ENCODE results near the gene ITSN2. TPM values are rescaled to one million over a fixed set of nuclear protein-coding genes. Genes with fewer than 3 reads are reported as not detected.
"Not testable (repeated sequence)": the region's sequence is repeated elsewhere in the genome, so short reads cannot be mapped to it uniquely, and the experiment has no call there.

ITSN2 gene
- total and polyA plus RNA-seq, 4 donors: 21.0 to 36.7 (median 27.5) TPM

- WGBS (ENCODE audit: insufficient coverage): 92% methylated on average over 12 of the region's 12 CpGs
- H3K9me3 ChIP-seq (ENCODE audit: control insufficient read depth, insufficient read depth, low read length): no peaks in the 10 kb centered on the region
- no peak overlapping the region for H3K27ac ChIP-seq (ENCODE audit: low read depth, low read length)
- H3K4me1 ChIP-seq (ENCODE audit: control insufficient read depth, insufficient read depth, low read length): no peaks in the 10 kb centered on the region
- no peak for DNase-seq (ENCODE audit: low read depth in 4 of 6, low spot score in 6 of 6)
- no peaks in the 10 kb centered on the region for H3K27me3 ChIP-seq (ENCODE audit: control insufficient read depth, insufficient read depth, low read length)
- peaks cover 63% of the 10 kb centered on the region for H3K36me3 ChIP-seq (ENCODE audit: control insufficient read depth, insufficient read depth, low read length)
- H3K4me3 ChIP-seq (ENCODE audit: low read depth, low read length): no peak overlapping the region
Observed at GRCh38 chr2:24204505-24204904, 155.8 kb downstream of the ITSN2 start.

- Histone ChIP-seq H3K9me3 (ENCODE audit: control insufficient read depth, insufficient read depth, low read length) (no peaks in the 10 kb centered on the region), H3K4me1 (ENCODE audit: control insufficient read depth, insufficient read depth, low read length) (no peaks in the 10 kb centered on the region), H3K4me3 (ENCODE audit: low read depth, low read length) (no peak overlapping the region), H3K27me3 (ENCODE audit: control insufficient read depth, insufficient read depth, low read length) (no peaks in the 10 kb centered on the region), H3K36me3 (ENCODE audit: control insufficient read depth, insufficient read depth, low read length) (peaks cover 56% of the 10 kb centered on the region), H3K27ac (ENCODE audit: low read depth, low read length) (no peak overlapping the region)
- WGBS (ENCODE audit: insufficient coverage): 79% methylated on average over 2 of the region's 5 CpGs
- no peak for DNase-seq (ENCODE audit: low read depth in 4 of 6, low spot score in 6 of 6)
Observed at GRCh38 chr2:24203787-24204150, 156.6 kb downstream of the ITSN2 start.

- Histone ChIP-seq H3K9me3 (ENCODE audit: control insufficient read depth, insufficient read depth, low read length) (no peaks in the 10 kb centered on the region), H3K4me1 (ENCODE audit: control insufficient read depth, insufficient read depth, low read length) (no peaks in the 10 kb centered on the region), H3K4me3 (ENCODE audit: low read depth, low read length) (no peak overlapping the region), H3K27ac (ENCODE audit: low read depth, low read length) (no peak overlapping the region), H3K36me3 (ENCODE audit: control insufficient read depth, insufficient read depth, low read length) (peaks cover 51% of the 10 kb centered on the region), H3K27me3 (ENCODE audit: control insufficient read depth, insufficient read depth, low read length) (no peaks in the 10 kb centered on the region)
- DNase-seq (ENCODE audit: low read depth in 4 of 6, low spot score in 6 of 6): peak in 1 of 6 donors; percentile 9
- 63% methylated on average over 12 of the region's 19 CpGs for WGBS (ENCODE audit: insufficient coverage)
Observed at GRCh38 chr2:24203029-24203786, 157.1 kb downstream of the ITSN2 start.

- no peaks in the 10 kb centered on the region for H3K4me1 ChIP-seq (ENCODE audit: control insufficient read depth, insufficient read depth, low read length)
- no peak overlapping the region for H3K27ac ChIP-seq (ENCODE audit: low read depth, low read length)
- no peak overlapping the region for H3K4me3 ChIP-seq (ENCODE audit: low read depth, low read length)
- no peaks in the 10 kb centered on the region for H3K27me3 ChIP-seq (ENCODE audit: control insufficient read depth, insufficient read depth, low read length)
- no peaks in the 10 kb centered on the region for H3K9me3 ChIP-seq (ENCODE audit: control insufficient read depth, insufficient read depth, low read length)
- DNase-seq (ENCODE audit: low read depth in 4 of 6, low spot score in 6 of 6): no peak
- WGBS (ENCODE audit: insufficient coverage): 100% methylated on average over 3 of the region's 3 CpGs
- peaks cover 28% of the 10 kb centered on the region for H3K36me3 ChIP-seq (ENCODE audit: control insufficient read depth, insufficient read depth, low read length)
Observed at GRCh38 chr2:24200799-24201198, 159.5 kb downstream of the ITSN2 start.

GRCh38 chr2:24199968-24200590 lies 160.3 kb downstream of the ITSN2 start:
- WGBS (ENCODE audit: insufficient coverage): 86% methylated on average over 9 of the region's 12 CpGs

GRCh38 chr2:24197213-24197612 lies 163.1 kb downstream of the ITSN2 start:
- no CpG with 5 or more reads among the region's 1 CpG for WGBS (ENCODE audit: insufficient coverage)
- H3K27ac ChIP-seq (ENCODE audit: low read depth, low read length); H3K4me3 ChIP-seq (ENCODE audit: low read depth, low read length); H3K9me3 ChIP-seq (ENCODE audit: control insufficient read depth, insufficient read depth, low read length); H3K27me3 ChIP-seq (ENCODE audit: control insufficient read depth, insufficient read depth, low read length); DNase-seq (ENCODE audit: low read depth in 4 of 6, low spot score in 6 of 6); H3K4me1 ChIP-seq (ENCODE audit: control insufficient read depth, insufficient read depth, low read length): not testable (repeated sequence)
- H3K36me3 ChIP-seq (ENCODE audit: control insufficient read depth, insufficient read depth, low read length): peaks cover 13% of the 10 kb centered on the region

More at GRCh38 chr2:24199968-24200590, 160.3 kb downstream of the ITSN2 start:
- no peaks in the 10 kb centered on the region for H3K4me1 ChIP-seq (ENCODE audit: control insufficient read depth, insufficient read depth, low read length)
- H3K36me3 ChIP-seq (ENCODE audit: control insufficient read depth, insufficient read depth, low read length): peaks cover 25% of the 10 kb centered on the region
- H3K9me3 ChIP-seq (ENCODE audit: control insufficient read depth, insufficient read depth, low read length): no peaks in the 10 kb centered on the region
- H3K27me3 ChIP-seq (ENCODE audit: control insufficient read depth, insufficient read depth, low read length): no peaks in the 10 kb centered on the region
- no peak overlapping the region for H3K27ac ChIP-seq (ENCODE audit: low read depth, low read length)
- H3K4me3 ChIP-seq (ENCODE audit: low read depth, low read length): no peak overlapping the region
- DNase-seq (ENCODE audit: low read depth in 4 of 6, low spot score in 6 of 6): no peak

GRCh38 chr2:24191848-24192247 lies 168.5 kb downstream of the ITSN2 start:
- Histone ChIP-seq H3K27ac (ENCODE audit: low read depth, low read length) (no peak overlapping the region), H3K4me1 (ENCODE audit: control insufficient read depth, insufficient read depth, low read length) (no peaks in the 10 kb centered on the region), H3K9me3 (ENCODE audit: control insufficient read depth, insufficient read depth, low read length) (peaks cover 1% of the 10 kb centered on the region), H3K4me3 (ENCODE audit: low read depth, low read length) (no peak overlapping the region), H3K36me3 (ENCODE audit: control insufficient read depth, insufficient read depth, low read length) (peaks cover 12% of the 10 kb centered on the region), H3K27me3 (ENCODE audit: control insufficient read depth, insufficient read depth, low read length) (no peaks in the 10 kb centered on the region)
- no peak for DNase-seq (ENCODE audit: low read depth in 4 of 6, low spot score in 6 of 6)
- WGBS (ENCODE audit: insufficient coverage): 66% methylated on average over 3 of the region's 5 CpGs

- WGBS (ENCODE audit: insufficient coverage): 92% methylated on average over 5 of the region's 9 CpGs
- no peak overlapping the region for H3K27ac ChIP-seq (ENCODE audit: low read depth, low read length)
Observed at GRCh38 chr2:24191156-24191555, 169.2 kb downstream of the ITSN2 start.

GRCh38 chr2:24190503-24190902 lies 169.8 kb downstream of the ITSN2 start:
- Histone ChIP-seq H3K36me3 (ENCODE audit: control insufficient read depth, insufficient read depth, low read length) (peaks cover 12% of the 10 kb centered on the region), H3K27ac (ENCODE audit: low read depth, low read length) (no peak overlapping the region), H3K4me3 (ENCODE audit: low read depth, low read length) (no peak overlapping the region), H3K9me3 (ENCODE audit: control insufficient read depth, insufficient read depth, low read length) (peaks cover 1% of the 10 kb centered on the region), H3K27me3 (ENCODE audit: control insufficient read depth, insufficient read depth, low read length) (no peaks in the 10 kb centered on the region), H3K4me1 (ENCODE audit: control insufficient read depth, insufficient read depth, low read length) (no peaks in the 10 kb centered on the region)
- WGBS (ENCODE audit: insufficient coverage): 81% methylated on average over 7 of the region's 9 CpGs
- no peak for DNase-seq (ENCODE audit: low read depth in 4 of 6, low spot score in 6 of 6)

More at GRCh38 chr2:24191156-24191555, 169.2 kb downstream of the ITSN2 start:
- Histone ChIP-seq H3K4me1 (ENCODE audit: control insufficient read depth, insufficient read depth, low read length) (no peaks in the 10 kb centered on the region), H3K4me3 (ENCODE audit: low read depth, low read length) (no peak overlapping the region), H3K36me3 (ENCODE audit: control insufficient read depth, insufficient read depth, low read length) (peaks cover 12% of the 10 kb centered on the region), H3K9me3 (ENCODE audit: control insufficient read depth, insufficient read depth, low read length) (peaks cover 1% of the 10 kb centered on the region), H3K27me3 (ENCODE audit: control insufficient read depth, insufficient read depth, low read length) (no peaks in the 10 kb centered on the region)
- DNase-seq (ENCODE audit: low read depth in 4 of 6, low spot score in 6 of 6): no peak

GRCh38 chr2:24189551-24189950 lies 170.8 kb downstream of the ITSN2 start:
- Histone ChIP-seq H3K27me3 (ENCODE audit: control insufficient read depth, insufficient read depth, low read length) (no peaks in the 10 kb centered on the region), H3K9me3 (ENCODE audit: control insufficient read depth, insufficient read depth, low read length) (peaks cover 1% of the 10 kb centered on the region), H3K36me3 (ENCODE audit: control insufficient read depth, insufficient read depth, low read length) (peaks cover 12% of the 10 kb centered on the region), H3K4me1 (ENCODE audit: control insufficient read depth, insufficient read depth, low read length) (no peaks in the 10 kb centered on the region), H3K4me3 (ENCODE audit: low read depth, low read length) (no peak overlapping the region), H3K27ac (ENCODE audit: low read depth, low read length) (no peak overlapping the region)
- DNase-seq (ENCODE audit: low read depth in 4 of 6, low spot score in 6 of 6): no peak
- WGBS (ENCODE audit: insufficient coverage): 85% methylated on average over 10 of the region's 10 CpGs
